NCI-H1092 treated with DMSO at 0.1 percent for 48 hours (cell line): ENCODE data around the gene RAB33A.
"Not testable (repeated sequence)": the region's sequence is repeated elsewhere in the genome, so short reads cannot be mapped to it uniquely, and the experiment has no call there.

Experiments
- DNase-seq: peaks from one replicate; lab custom pipeline; 2025; lab: John Stamatoyannopoulos, UW

RAB33A gene

GRCh38 chrX:130172127-130172845 lies 524 bp downstream of the RAB33A start:
- peak; percentile 39 for DNase-seq

- DNase-seq: no peak
Measured at GRCh38 chrX:130173190-130173895, 1.6 kb downstream of the RAB33A start.

- DNase-seq: no peak
Measured at GRCh38 chrX:130174045-130174704, 2.4 kb downstream of the RAB33A start.

GRCh38 chrX:130174937-130175336 lies 3.2 kb downstream of the RAB33A start:
- no peak for DNase-seq

- DNase-seq: no peak
Measured at GRCh38 chrX:130176354-130176776, 4.6 kb downstream of the RAB33A start.

GRCh38 chrX:130176942-130177341 lies 5.2 kb downstream of the RAB33A start:
- DNase-seq: no peak

GRCh38 chrX:130179170-130179569 lies 7.4 kb downstream of the RAB33A start:
- no peak for DNase-seq

GRCh38 chrX:130179579-130180215 lies 7.9 kb downstream of the RAB33A start:
- no peak for DNase-seq

- no peak for DNase-seq
Measured at GRCh38 chrX:130184168-130184567, 12.4 kb downstream of the RAB33A start.

- no peak for DNase-seq
Measured at GRCh38 chrX:130184857-130185256, 13.1 kb downstream of the RAB33A start.

GRCh38 chrX:130186651-130187050 lies 14.9 kb downstream of the RAB33A start:
- DNase-seq: no peak

GRCh38 chrX:130190801-130191200 lies 19.0 kb downstream of the RAB33A start:
- no peak for DNase-seq

GRCh38 chrX:130196466-130196865 lies 24.7 kb downstream of the RAB33A start:
- no peak for DNase-seq

GRCh38 chrX:130197464-130197863 lies 25.7 kb downstream of the RAB33A start:
- no peak for DNase-seq

- DNase-seq: no peak
Measured at GRCh38 chrX:130204647-130205046, 32.9 kb downstream of the RAB33A start.

GRCh38 chrX:130211415-130212186 lies 39.8 kb downstream of the RAB33A start:
- no peak for DNase-seq

- no peak for DNase-seq
Measured at GRCh38 chrX:130212371-130212770, 40.6 kb downstream of the RAB33A start.

- no peak for DNase-seq
Measured at GRCh38 chrX:130213376-130213775, 41.6 kb downstream of the RAB33A start.

GRCh38 chrX:130216320-130216719 lies 44.6 kb downstream of the RAB33A start:
- no peak for DNase-seq

GRCh38 chrX:130224810-130225209 lies 53.0 kb downstream of the RAB33A start:
- no peak for DNase-seq

- no peak for DNase-seq
Measured at GRCh38 chrX:130228871-130229270, 57.1 kb downstream of the RAB33A start.

- DNase-seq: not testable (repeated sequence)
Measured at GRCh38 chrX:130231184-130231583, 59.4 kb downstream of the RAB33A start.
